A549 (cell line): ENCODE data around the gene PCNX2. TPM values are rescaled to one million over a fixed set of nuclear protein-coding genes. Genes with fewer than 3 reads are reported as not detected.

Experiments
- ATAC-seq, 2 experiments: fragments of 200-7000 bp in 1 of 2; fragments of >200 bp in 1 of 2; cut with Nextera tagmentation in 1 of 2; cut with Tn5 transposase in 1 of 2; 3 replicates each; pipeline versions ENCODE4 v1.8.0 to v1.9.1; 2018 to 2020; ENCODE audit warnings: mild to moderate bottlenecking in 1 of 2, moderate library complexity in 1 of 2
- CTCF ChIA-PET: fragments of 300-600 bp; sonication (Branson Sonifier 250); formaldehyde crosslinking; extraction: SDS; loops from one replicate; lab custom pipeline; 2021; ENCODE audit warnings: antibody characterized with exemption, inconsistent platforms; lab: Yijun Ruan, JAX
- POLR2A ChIA-PET: fragments of 350-600 bp; formaldehyde crosslinking; extraction: SDS; loops from one replicate; lab custom pipeline; 2021; ENCODE audit warnings: antibody characterized with exemption, inconsistent platforms; lab: Yijun Ruan, JAX
- DNase-seq, 2 experiments: peaks; one replicate each; pipeline versions ENCODE4 v3.0.0 to v3.0.0-alpha.2; 2011 to 2016; ENCODE audit warnings: low read depth in 1 of 2, low spot score in 1 of 2
- FAIRE-seq: peaks from 2 replicates; lab custom pipeline; 2011; peaks lifted over from hg19 to GRCh38; lab: Jason Lieb, UNC
- H3K27ac ChIP-seq, 2 experiments: fragments of >200 bp; sonication (Bioruptor Twin); formaldehyde crosslinking; 3 replicates each; pipeline ENCODE4 v1.5.1; 2016 to 2017
- H3K4me1 ChIP-seq: fragments of >200 bp; sonication (Bioruptor Twin); formaldehyde crosslinking; 3 replicates; pipeline ENCODE4 v1.6.1; 2016
- H3K4me2 ChIP-seq: fragments of >200 bp; sonication (Bioruptor Twin); formaldehyde crosslinking; 3 replicates; pipeline ENCODE4 v1.6.1; 2016
- H3K4me3 ChIP-seq: fragments of >200 bp; sonication (Bioruptor Twin); formaldehyde crosslinking; 3 replicates; pipeline ENCODE4 v1.5.1; 2016
- H3K9me3 ChIP-seq: fragments of >200 bp; sonication (Bioruptor Twin); formaldehyde crosslinking; 3 replicates; pipeline ENCODE4 v1.6.1; 2016
- ATOH8 ChIP-seq: fragments of 250-450 bp; sonication (Bioruptor Pico); IDR thresholded peaks from 2 replicates; pipeline ENCODE4 v1.5.0; 2020; ENCODE audit warnings: low read depth, mild to moderate bottlenecking, moderate library complexity
- CEBPB ChIP-seq, 2 experiments: fragments of >200 bp in 1 of 2; sonication (Bioruptor Twin) in 1 of 2; formaldehyde crosslinking in 1 of 2; IDR thresholded peaks; 2 replicates each; pipeline ENCODE4 v1.6.1; 2012 to 2016
- CTCF ChIP-seq: fragments of >200 bp; sonication (Bioruptor Twin); formaldehyde crosslinking; IDR thresholded peaks from 3 replicates; pipeline ENCODE4 v1.5.1; 2016
- E2F6 ChIP-seq: IDR thresholded peaks from 2 replicates; pipeline ENCODE4 v1.6.1; 2012; ENCODE audit warnings: low read depth, borderline replicate concordance
- EHF ChIP-seq: fragments of 250-450 bp; sonication (Bioruptor Pico); IDR thresholded peaks from 2 replicates; pipeline ENCODE4 v1.5.0; 2020; ENCODE audit warnings: mild to moderate bottlenecking
- EP300 ChIP-seq, 2 experiments: fragments of >200 bp; sonication (Bioruptor Twin); formaldehyde crosslinking; IDR thresholded peaks; 2 replicates in 1 of 2; 3 replicates in 1 of 2; pipeline ENCODE4 v1.6.1; 2016 to 2017
- FOSL2 ChIP-seq, 2 experiments: fragments of 450-650 bp in 1 of 2; fragments of >200 bp in 1 of 2; sonication (Bioruptor Twin) in 1 of 2; formaldehyde crosslinking; IDR thresholded peaks; 2 replicates each; pipeline versions ENCODE4 v1.5.0 to v1.6.1; 2016 to 2020; ENCODE audit warnings: mild to moderate bottlenecking in 1 of 2, moderate library complexity in 1 of 2
- FOXS1 ChIP-seq: fragments of 250-450 bp; sonication (Bioruptor Pico); IDR thresholded peaks from 2 replicates; pipeline ENCODE4 v1.5.0; 2020; ENCODE audit warnings: mild to moderate bottlenecking, moderate library complexity
- GATA3 ChIP-seq: IDR thresholded peaks from 2 replicates; pipeline ENCODE4 v1.6.1; 2012; ENCODE audit warnings: borderline replicate concordance
- HOXA7 ChIP-seq: fragments of 250-450 bp; sonication (Bioruptor Pico); IDR thresholded peaks from 2 replicates; pipeline ENCODE4 v1.5.0; 2020; ENCODE audit warnings: mild to moderate bottlenecking, moderate library complexity
- HOXB13 ChIP-seq: fragments of 250-450 bp; sonication (Bioruptor Pico); IDR thresholded peaks from 2 replicates; pipeline ENCODE4 v1.5.0; 2020; ENCODE audit warnings: low read depth, mild to moderate bottlenecking, moderate library complexity
- HOXB5 ChIP-seq: fragments of 250-450 bp; sonication (Bioruptor Pico); IDR thresholded peaks from 2 replicates; pipeline ENCODE4 v1.5.0; 2020; ENCODE audit warnings: mild to moderate bottlenecking, moderate library complexity
- MAFK ChIP-seq: fragments of 450-650 bp; IDR thresholded peaks from 2 replicates; pipeline ENCODE4 v1.6.1; 2014; ENCODE audit not compliant: partially characterized antibody
- MAZ ChIP-seq: fragments of 150-350 bp; IDR thresholded peaks from 2 replicates; pipeline ENCODE4 v1.6.1; 2014; ENCODE audit warnings: antibody characterized with exemption, low read depth, low read length, borderline replicate concordance
- NFE2L2 ChIP-seq: fragments of 150-350 bp; conservative IDR thresholded peaks from 2 replicates; pipeline ENCODE4 v1.6.1; 2014; ENCODE audit warnings: low read length
- NPAS2 ChIP-seq: fragments of 250-450 bp; sonication (Bioruptor Pico); IDR thresholded peaks from 2 replicates; pipeline ENCODE4 v1.8.0; 2022; ENCODE audit warnings: mild to moderate bottlenecking, moderate library complexity, borderline replicate concordance
- PHF8 ChIP-seq: fragments of 200-600 bp; sonication (generic); IDR thresholded peaks from 2 replicates; pipeline ENCODE4 v1.6.1; 2016; ENCODE audit warnings: low read depth, mild to moderate bottlenecking, antibody characterized with exemption, moderate library complexity, borderline replicate concordance
- POLR2A ChIP-seq: IDR thresholded peaks from 2 replicates; pipeline ENCODE4 v1.6.1; 2012; ENCODE audit warnings: mild to moderate bottlenecking, low read length
- RAD21 ChIP-seq, 2 experiments: fragments of >200 bp in 1 of 2; sonication (Bioruptor Twin) in 1 of 2; formaldehyde crosslinking in 1 of 2; IDR thresholded peaks in 1 of 2; conservative IDR thresholded peaks in 1 of 2; 2 replicates in 1 of 2; 3 replicates in 1 of 2; pipeline ENCODE4 v1.6.1; 2012 to 2018; ENCODE audit warnings: inconsistent platforms in 1 of 2
- RARB ChIP-seq: fragments of 250-450 bp; sonication (Bioruptor Pico); IDR thresholded peaks from 2 replicates; pipeline ENCODE4 v1.8.0; 2021; ENCODE audit warnings: mild to moderate bottlenecking, moderate library complexity
- RFX5 ChIP-seq: fragments of 450-650 bp; IDR thresholded peaks from 2 replicates; pipeline ENCODE4 v1.7.1; 2014; ENCODE audit warnings: antibody characterized with exemption, mild to moderate bottlenecking, moderate library complexity
- SMC3 ChIP-seq: fragments of >200 bp; sonication (Bioruptor Twin); formaldehyde crosslinking; IDR thresholded peaks from 3 replicates; pipeline ENCODE4 v1.6.1; 2018; ENCODE audit warnings: inconsistent platforms
- TP53 ChIP-seq: fragments of 250-450 bp; sonication (Bioruptor Pico); IDR thresholded peaks from 2 replicates; pipeline ENCODE4 v1.5.0; 2021; ENCODE audit warnings: mild to moderate bottlenecking, moderate library complexity
- ZFP36 ChIP-seq: fragments of 450-650 bp; IDR thresholded peaks from 2 replicates; pipeline ENCODE4 v1.6.1; 2014; ENCODE audit warnings: borderline replicate concordance; ENCODE audit not compliant: partially characterized antibody
- ZNF302 ChIP-seq: fragments of 250-450 bp; sonication (Bioruptor Pico); IDR thresholded peaks from 2 replicates; pipeline ENCODE4 v1.9.0; 2021; ENCODE audit warnings: inconsistent platforms, mild to moderate bottlenecking, moderate library complexity
- ZSCAN20 ChIP-seq: fragments of 250-450 bp; sonication (Bioruptor Pico); IDR thresholded peaks from 2 replicates; pipeline ENCODE4 v1.8.0; 2022; ENCODE audit warnings: mild to moderate bottlenecking, moderate library complexity
- WGBS: methylation state at CpG from one replicate; pipeline ENCODE4 v1.1.6; 2017; ENCODE audit errors: missing lambda C conversion rate; 5-methylcytosine and 5-hydroxymethylcytosine counted together
- polyA plus RNA-seq, 4 experiments: library from polyadenylated mRNA; depleted of rRNA in 3 of 4; stranded (reverse); fragments of >200 nt; fragmentation: RNase III in 1 of 4; extraction: RNeasy Plus Mini Kit Qiagen cat#74134 plus additional on column Dnase treatment in 1 of 4; gene quantifications; 2 replicates in 3 of 4; 3 replicates in 1 of 4; pipeline ENCODE4 v1.2.3, GENCODE V29; 2011 to 2017
- TF ChIP-seq, protein P1 (sequence below): fragments of >200 bp; sonication (Bioruptor Twin); formaldehyde crosslinking; IDR thresholded peaks from 2 replicates; pipeline ENCODE4 v1.6.1; 2016
- TF ChIP-seq, protein P2 (sequence below): IDR thresholded peaks from 2 replicates; pipeline ENCODE4 v1.6.1; 2012
- TF ChIP-seq, protein P3 (sequence below): fragments of 200-600 bp; sonication (generic); IDR thresholded peaks from 2 replicates; pipeline ENCODE4 v1.6.1; 2016; ENCODE audit warnings: antibody characterized with exemption, mild to moderate bottlenecking, moderate library complexity
- TF ChIP-seq, protein P4 (sequence below): IDR thresholded peaks from 2 replicates; pipeline ENCODE4 v1.6.1; 2012

The PCNX2 gene
- polyA plus RNA-seq, 2 of the 4 experiments (the other 2 are of a cell fraction): 8.8 to 27.2 TPM

GRCh38 chr1:233113009-233113879 lies 182.3 kb downstream of the PCNX2 start:
- ChIA-PET CTCF (interaction anchor here (0.7 to 1.0 kb wide), 3 partner anchors 97 to 484 kb away, joined by 3 read pairs; partner anchors contain the start of gene SIPA1L2), POLR2A (interaction anchor here (0.6 to 1.6 kb wide), 7 partner anchors 38 to 483 kb away, joined by 3 to 10 read pairs (median 4); partner anchors contain the start of gene SIPA1L2)
- DNase-seq: peak; percentile 82 to 100
- peak; percentile 98 for FAIRE-seq
- 1% methylated on average over 8 of the region's 8 CpGs for WGBS
- ATAC-seq: peak; percentile 93 to 96
- Histone ChIP-seq H3K4me2 (peak overlapping the region; percentile 76), H3K4me1 (peaks cover 46% of the 10 kb centered on the region), H3K4me3 (peak overlapping the region; percentile 17; the same call in 1 of the 3 replicates), H3K9me3 (peaks cover 24% of the 10 kb centered on the region), H3K27ac (peak overlapping the region; percentile 93)
- TF ChIP-seq MAZ (no peak), GATA3 (peak; percentile 98), RAD21 (conservative IDR thresholded peaks at IDR 0.05 in 1 of 2, IDR thresholded peaks at IDR 0.05 in 1 of 2) (peak; percentile 34 to 66; a peak in 4 of 5 replicates), EHF (CRISPR knock-in tag) (no peak), POLR2A (no peak), ZNF302 (CRISPR knock-in tag) (no peak), CEBPB (IDR thresholded peaks at IDR 0.05) (peak; percentile 99 to 100), ZSCAN20 (peak; percentile 47; the same call in 1 of the 2 replicates), HOXB5 (CRISPR knock-in tag) (peak; percentile 92), ATOH8 (CRISPR knock-in tag) (peak; percentile 81; the same call in 1 of the 2 replicates), RARB (peak; percentile 15; the same call in 1 of the 2 replicates), HOXA7 (CRISPR knock-in tag) (0 out of 2 replicates have a peak, but pooled peaks have one; percentile 32), EP300 (IDR thresholded peaks at IDR 0.05) (peak; percentile 97; a peak in 4 of 5 replicates), FOSL2 (IDR thresholded peaks at IDR 0.05) (peak; percentile 90), FOSL2 (CRISPR knock-in tag; IDR thresholded peaks at IDR 0.05) (peak; percentile 97), NFE2L2 (peak; percentile 93), MAFK (peak; percentile 95), TP53 (CRISPR knock-in tag) (0 out of 2 replicates have a peak, but pooled peaks have one; percentile 11), PHF8 (no peak), SMC3 (peak; percentile 48), HOXB13 (peak; percentile 66; the same call in 1 of the 2 replicates), CTCF (no peak), NPAS2 (no peak), FOXS1 (CRISPR knock-in tag) (peak; percentile 78; the same call in 1 of the 2 replicates), RFX5 (no peak; the same call in 1 of the 2 replicates), E2F6 (peak; percentile 20; the same call in 1 of the 2 replicates), ZFP36 (peak; percentile 37)
- TF ChIP-seq, protein P1, sequence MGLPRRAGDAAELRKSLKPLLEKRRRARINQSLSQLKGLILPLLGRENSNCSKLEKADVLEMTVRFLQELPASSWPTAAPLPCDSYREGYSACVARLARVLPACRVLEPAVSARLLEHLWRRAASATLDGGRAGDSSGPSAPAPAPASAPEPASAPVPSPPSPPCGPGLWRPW: peak; percentile 97
- TF ChIP-seq, protein P2, sequence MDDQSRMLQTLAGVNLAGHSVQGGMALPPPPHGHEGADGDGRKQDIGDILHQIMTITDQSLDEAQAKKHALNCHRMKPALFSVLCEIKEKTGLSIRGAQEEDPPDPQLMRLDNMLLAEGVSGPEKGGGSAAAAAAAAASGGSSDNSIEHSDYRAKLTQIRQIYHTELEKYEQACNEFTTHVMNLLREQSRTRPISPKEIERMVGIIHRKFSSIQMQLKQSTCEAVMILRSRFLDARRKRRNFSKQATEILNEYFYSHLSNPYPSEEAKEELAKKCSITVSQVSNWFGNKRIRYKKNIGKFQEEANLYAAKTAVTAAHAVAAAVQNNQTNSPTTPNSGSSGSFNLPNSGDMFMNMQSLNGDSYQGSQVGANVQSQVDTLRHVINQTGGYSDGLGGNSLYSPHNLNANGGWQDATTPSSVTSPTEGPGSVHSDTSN: peak; percentile 94
- TF ChIP-seq, protein P3, sequence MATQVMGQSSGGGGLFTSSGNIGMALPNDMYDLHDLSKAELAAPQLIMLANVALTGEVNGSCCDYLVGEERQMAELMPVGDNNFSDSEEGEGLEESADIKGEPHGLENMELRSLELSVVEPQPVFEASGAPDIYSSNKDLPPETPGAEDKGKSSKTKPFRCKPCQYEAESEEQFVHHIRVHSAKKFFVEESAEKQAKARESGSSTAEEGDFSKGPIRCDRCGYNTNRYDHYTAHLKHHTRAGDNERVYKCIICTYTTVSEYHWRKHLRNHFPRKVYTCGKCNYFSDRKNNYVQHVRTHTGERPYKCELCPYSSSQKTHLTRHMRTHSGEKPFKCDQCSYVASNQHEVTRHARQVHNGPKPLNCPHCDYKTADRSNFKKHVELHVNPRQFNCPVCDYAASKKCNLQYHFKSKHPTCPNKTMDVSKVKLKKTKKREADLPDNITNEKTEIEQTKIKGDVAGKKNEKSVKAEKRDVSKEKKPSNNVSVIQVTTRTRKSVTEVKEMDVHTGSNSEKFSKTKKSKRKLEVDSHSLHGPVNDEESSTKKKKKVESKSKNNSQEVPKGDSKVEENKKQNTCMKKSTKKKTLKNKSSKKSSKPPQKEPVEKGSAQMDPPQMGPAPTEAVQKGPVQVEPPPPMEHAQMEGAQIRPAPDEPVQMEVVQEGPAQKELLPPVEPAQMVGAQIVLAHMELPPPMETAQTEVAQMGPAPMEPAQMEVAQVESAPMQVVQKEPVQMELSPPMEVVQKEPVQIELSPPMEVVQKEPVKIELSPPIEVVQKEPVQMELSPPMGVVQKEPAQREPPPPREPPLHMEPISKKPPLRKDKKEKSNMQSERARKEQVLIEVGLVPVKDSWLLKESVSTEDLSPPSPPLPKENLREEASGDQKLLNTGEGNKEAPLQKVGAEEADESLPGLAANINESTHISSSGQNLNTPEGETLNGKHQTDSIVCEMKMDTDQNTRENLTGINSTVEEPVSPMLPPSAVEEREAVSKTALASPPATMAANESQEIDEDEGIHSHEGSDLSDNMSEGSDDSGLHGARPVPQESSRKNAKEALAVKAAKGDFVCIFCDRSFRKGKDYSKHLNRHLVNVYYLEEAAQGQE: peak; percentile 23; the same call in 1 of the 2 replicates
- TF ChIP-seq, protein P4, sequence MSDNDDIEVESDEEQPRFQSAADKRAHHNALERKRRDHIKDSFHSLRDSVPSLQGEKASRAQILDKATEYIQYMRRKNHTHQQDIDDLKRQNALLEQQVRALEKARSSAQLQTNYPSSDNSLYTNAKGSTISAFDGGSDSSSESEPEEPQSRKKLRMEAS: peak; percentile 87
